Mesothelial cell of epicardium (in vitro differentiated cells): Measurements from ENCODE around the gene PRCC. TPM values are rescaled to one million over a fixed set of nuclear protein-coding genes. Genes with fewer than 3 reads are reported as not detected.

Experiments
- DNase-seq, 2 experiments: peaks; one replicate each; pipeline ENCODE4 v3.0.0; 2021; ENCODE audit warnings: low spot score in 2 of 2; ENCODE audit not compliant: unreplicated experiment in 2 of 2
- H3K27ac Mint-ChIP-seq: 2 replicates; pipeline ENCODE4 v1.8.0; 2021; ENCODE audit warnings: mixed read lengths
- H3K27me3 Mint-ChIP-seq: 2 replicates; pipeline ENCODE4 v1.8.0; 2021; ENCODE audit warnings: low read depth, mixed read lengths
- H3K36me3 Mint-ChIP-seq: 2 replicates; pipeline ENCODE4 v1.8.0; 2021; ENCODE audit warnings: mixed read lengths
- H3K4me1 Mint-ChIP-seq: 2 replicates; pipeline ENCODE4 v1.8.0; 2021; ENCODE audit warnings: mixed read lengths
- H3K4me3 Mint-ChIP-seq: 2 replicates; pipeline ENCODE4 v1.8.0; 2021; ENCODE audit warnings: mild to moderate bottlenecking, moderate library complexity, mixed read lengths
- H3K9me3 Mint-ChIP-seq: 2 replicates; pipeline ENCODE4 v1.8.0; 2021; ENCODE audit warnings: mixed read lengths
- CTCF ChIP-seq: fragments of 200-600 bp; sonication (generic); IDR thresholded peaks from one replicate; pipeline ENCODE4 v1.5.0; 2021; ENCODE audit warnings: antibody characterized with exemption; ENCODE audit not compliant: unreplicated experiment
- total RNA-seq: library from RNA; stranded (reverse); gene quantifications from 3 replicates; pipeline ENCODE4 v1.2.1, GENCODE V29; 2021

PRCC gene
- total RNA-seq, 1 donor from 2014 or later: 93.7 TPM

- Mint-ChIP-seq H3K4me1 (peaks cover 19% of the 10 kb centered on the region), H3K9me3 (no peaks in the 10 kb centered on the region), H3K27ac (no peak overlapping the region), H3K36me3 (no peaks in the 10 kb centered on the region), H3K4me3 (no peak overlapping the region), H3K27me3 (peaks cover 89% of the 10 kb centered on the region)
- no peak for TF ChIP-seq CTCF
- DNase-seq: no peak
Observed at GRCh38 chr1:156839426-156840109, 72.2 kb downstream of the PRCC start.

GRCh38 chr1:156840186-156840897 is 73.0 kb downstream of the PRCC start:
- H3K4me3 Mint-ChIP-seq: no peak overlapping the region
- H3K4me1 Mint-ChIP-seq: peaks cover 13% of the 10 kb centered on the region
- no peaks in the 10 kb centered on the region for H3K36me3 Mint-ChIP-seq

GRCh38 chr1:156840898-156841279 is 73.6 kb downstream of the PRCC start:
- H3K4me1 Mint-ChIP-seq: peaks cover 10% of the 10 kb centered on the region
- H3K4me3 Mint-ChIP-seq: no peak overlapping the region
- H3K27ac Mint-ChIP-seq: no peak overlapping the region
- TF ChIP-seq CTCF: no peak
- peaks cover 89% of the 10 kb centered on the region for H3K27me3 Mint-ChIP-seq
- H3K36me3 Mint-ChIP-seq: no peaks in the 10 kb centered on the region
- no peaks in the 10 kb centered on the region for H3K9me3 Mint-ChIP-seq
- DNase-seq: no peak

More at GRCh38 chr1:156840186-156840897, 73.0 kb downstream of the PRCC start:
- no peak for DNase-seq
- H3K27me3 Mint-ChIP-seq: peaks cover 89% of the 10 kb centered on the region
- H3K27ac Mint-ChIP-seq: no peak overlapping the region
- TF ChIP-seq CTCF: no peak
- H3K9me3 Mint-ChIP-seq: no peaks in the 10 kb centered on the region

GRCh38 chr1:156841295-156841855 is 74.0 kb downstream of the PRCC start:
- no peak for DNase-seq
- Mint-ChIP-seq H3K9me3 (no peaks in the 10 kb centered on the region), H3K36me3 (no peaks in the 10 kb centered on the region), H3K4me1 (peaks cover 7% of the 10 kb centered on the region), H3K27ac (no peak overlapping the region), H3K27me3 (peaks cover 89% of the 10 kb centered on the region), H3K4me3 (no peak overlapping the region)
- TF ChIP-seq CTCF: no peak

- no peak overlapping the region for H3K27ac Mint-ChIP-seq
- H3K27me3 Mint-ChIP-seq: peaks cover 89% of the 10 kb centered on the region
- H3K4me1 Mint-ChIP-seq: peaks cover 5% of the 10 kb centered on the region
- TF ChIP-seq CTCF: no peak
- H3K4me3 Mint-ChIP-seq: no peak overlapping the region
- H3K36me3 Mint-ChIP-seq: no peaks in the 10 kb centered on the region
- DNase-seq: no peak
- no peaks in the 10 kb centered on the region for H3K9me3 Mint-ChIP-seq
Observed at GRCh38 chr1:156842618-156843300, 75.4 kb downstream of the PRCC start.
